A673 (cell line): ENCODE measurements around the gene SGK1.

Experiments used
- CTCF ChIP-seq: fragments of 300-800, 200-600 bp; sonication (generic); conservative IDR thresholded peaks from 2 replicates; pipeline ENCODE4 v1.5.1; 2017; ENCODE audit warnings: low read depth, mild to moderate bottlenecking, antibody characterized with exemption, low read length, moderate library complexity, mixed read lengths
- EZH2 ChIP-seq: fragments of 200-600 bp; sonication (generic); IDR thresholded peaks from 2 replicates; pipeline ENCODE4 v1.6.1; 2017; ENCODE audit warnings: borderline replicate concordance, low read depth, mild to moderate bottlenecking, mixed read lengths, antibody characterized with exemption, low read length; ENCODE audit not compliant: poor library complexity, severe bottlenecking

DNA sequence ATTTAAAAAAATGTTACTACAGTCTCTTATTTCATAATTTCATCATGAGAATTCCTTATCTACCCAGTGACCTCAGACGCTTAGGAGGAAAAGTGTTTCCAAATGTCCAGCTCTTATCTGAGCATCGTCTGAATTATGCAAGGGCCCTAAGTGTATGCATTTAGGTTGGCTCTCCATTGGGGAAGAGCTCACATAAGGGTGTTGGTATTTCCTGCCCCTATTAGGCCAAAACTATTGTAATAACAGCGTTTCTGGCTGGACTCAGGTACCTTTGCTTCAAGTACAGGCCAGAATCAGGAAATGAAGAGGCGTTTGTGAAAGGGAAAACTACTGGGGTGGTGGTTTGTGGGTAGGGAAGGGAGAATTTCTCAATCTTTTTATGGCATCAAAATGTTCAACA, 40.4 kb upstream of the SGK1 start:
- TF ChIP-seq CTCF (no peak), EZH2 (no peak)
